Stimulated activated naive CD4-positive, alpha-beta T cell treated with Interleukin-2 at 50 U/mL for 16 hours (primary cell): ENCODE results near the gene EDNRA.
"Not testable (repeated sequence)": the region's sequence is repeated elsewhere in the genome, so short reads cannot be mapped to it uniquely, and the experiment has no call there.

Experiments
- DNase-seq: peaks from one replicate; lab custom pipeline; 2025; lab: John Stamatoyannopoulos, UW

EDNRA gene

GRCh38 chr4:147480891-147481576 is at the start of gene EDNRA:
Gene EDNRA (plus strand): TSS chr4:147481097. CDS start chr4:147485682, 4,585 bp downstream.
- DNase-seq, result no peak

- DNase-seq, result not testable (repeated sequence)
Measured at GRCh38 chr4:147434370-147434769, 46.5 kb upstream of the EDNRA start.

GRCh38 chr4:147440442-147440841 is 40.5 kb upstream of the EDNRA start:
- no peak for DNase-seq

DNA sequence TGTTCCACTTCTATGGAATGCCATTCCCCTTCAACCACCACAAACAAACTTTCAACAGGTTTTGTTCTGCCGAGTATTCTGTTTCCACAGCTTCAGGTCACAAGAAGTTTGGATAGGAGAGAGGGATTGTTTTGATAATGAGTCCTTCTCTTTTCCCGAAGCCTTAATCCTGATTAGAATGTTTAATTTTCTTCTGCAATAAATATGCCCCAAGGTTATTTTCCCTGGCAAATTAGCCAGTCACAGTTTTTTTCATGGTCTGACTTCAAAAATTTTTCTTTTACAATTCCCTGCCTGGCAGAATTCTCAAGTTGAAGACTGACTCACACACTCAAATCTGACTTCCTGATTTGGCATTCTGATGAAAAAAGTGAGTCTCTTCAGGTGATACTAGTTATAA is 33.1 kb upstream of the EDNRA start:
- DNase-seq, result no peak

DNA sequence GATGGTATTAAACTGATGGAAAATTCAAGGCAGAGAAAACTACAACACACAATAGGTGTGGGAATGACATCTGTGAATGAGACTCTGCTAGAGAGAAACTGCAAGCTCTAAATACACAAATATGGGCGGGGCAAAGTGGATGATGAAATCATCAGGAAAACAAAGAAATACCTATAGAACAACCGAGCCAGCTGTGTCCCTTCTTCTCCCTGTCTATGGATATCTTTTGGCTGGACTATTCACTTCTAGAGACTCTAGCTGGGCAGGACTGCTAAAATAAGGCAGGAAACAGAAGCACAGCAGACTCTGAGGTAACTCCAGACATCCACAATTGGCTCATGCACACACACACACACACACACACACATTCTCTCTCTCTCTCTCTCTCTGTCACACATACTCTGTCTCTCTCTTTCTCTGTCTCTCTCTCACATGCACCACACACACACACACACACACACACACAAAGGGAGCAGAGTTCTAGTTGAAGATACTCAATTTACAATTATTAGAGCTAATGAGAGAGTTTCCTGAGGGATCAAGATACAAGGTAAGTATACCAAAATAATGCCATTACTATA is 27.2 kb upstream of the EDNRA start:
- DNase-seq, result no peak

DNA sequence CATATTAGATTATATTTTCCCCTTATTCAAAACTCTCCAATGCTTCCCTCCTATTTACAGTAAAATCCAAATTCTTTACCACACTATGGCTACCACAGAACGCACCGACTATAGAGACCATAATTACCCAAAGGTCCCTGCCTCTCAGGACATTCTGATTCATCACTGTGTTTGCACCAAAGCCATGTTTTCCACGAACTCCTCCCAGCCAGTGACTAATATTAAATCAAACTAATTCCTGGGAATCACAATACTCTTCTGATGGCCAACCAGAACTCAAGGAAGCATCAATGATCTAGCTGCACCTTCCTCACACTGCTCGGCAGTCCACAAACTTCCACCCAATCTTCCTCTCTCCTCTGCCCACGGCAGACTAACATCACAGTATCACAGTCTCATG is 24.2 kb upstream of the EDNRA start:
- DNase-seq, result no peak

DNA sequence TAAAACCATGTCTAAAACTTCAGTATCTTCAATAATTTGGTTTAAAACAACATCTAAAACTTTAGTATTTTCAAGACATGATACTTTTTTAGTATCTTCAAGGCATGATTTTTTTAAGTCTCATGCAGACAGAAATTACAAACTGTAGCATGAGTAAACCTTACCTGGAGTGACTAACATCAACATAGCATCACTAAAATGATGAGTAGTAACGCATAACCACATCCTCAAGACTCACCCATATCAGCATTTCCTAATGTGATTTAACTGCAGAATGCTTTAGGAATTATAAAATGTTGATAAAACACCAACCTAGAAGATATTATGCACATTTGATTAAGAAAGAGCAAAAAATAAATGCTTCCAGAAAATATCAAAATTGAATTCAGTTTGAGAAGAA is 19.7 kb upstream of the EDNRA start:
- DNase-seq, result no peak

DNA sequence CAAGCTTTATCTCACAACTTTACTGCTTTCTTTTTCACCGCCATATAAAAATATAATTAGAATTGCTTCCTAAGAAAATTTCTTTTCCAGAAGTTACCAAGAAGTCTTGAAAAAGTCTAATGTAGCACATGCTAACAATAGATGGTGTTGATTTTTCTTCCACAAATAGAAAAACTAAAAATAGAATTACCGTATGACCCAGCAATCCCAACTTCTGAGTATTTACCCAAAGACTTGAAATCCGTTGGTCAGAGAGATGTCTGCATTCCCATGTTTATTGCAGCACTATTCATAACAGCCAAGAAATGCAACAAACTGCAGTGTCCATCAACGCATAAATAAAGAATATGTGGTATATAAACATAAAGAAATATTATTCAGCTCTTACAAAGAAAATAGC is 17.8 kb upstream of the EDNRA start:
- DNase-seq, result no peak

DNA sequence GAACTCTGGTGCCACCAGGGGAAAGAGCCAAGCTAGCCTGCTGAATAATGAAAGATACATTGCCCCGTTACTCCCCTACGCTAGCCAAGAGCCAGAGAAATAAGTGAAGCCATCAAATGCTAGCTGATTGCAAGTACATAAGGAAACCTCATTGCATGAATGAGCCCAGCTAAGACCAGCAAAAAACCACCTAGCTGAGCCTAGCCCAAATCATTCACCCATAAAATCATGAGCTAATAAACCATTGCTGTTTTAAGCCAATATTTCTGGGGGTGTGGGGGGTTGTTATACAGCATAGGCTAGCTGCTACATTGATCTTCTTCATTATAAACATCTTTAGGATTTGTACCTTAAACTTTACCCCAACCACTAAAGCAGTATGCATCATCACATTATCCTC is 15.4 kb upstream of the EDNRA start:
- DNase-seq, result no peak

DNA sequence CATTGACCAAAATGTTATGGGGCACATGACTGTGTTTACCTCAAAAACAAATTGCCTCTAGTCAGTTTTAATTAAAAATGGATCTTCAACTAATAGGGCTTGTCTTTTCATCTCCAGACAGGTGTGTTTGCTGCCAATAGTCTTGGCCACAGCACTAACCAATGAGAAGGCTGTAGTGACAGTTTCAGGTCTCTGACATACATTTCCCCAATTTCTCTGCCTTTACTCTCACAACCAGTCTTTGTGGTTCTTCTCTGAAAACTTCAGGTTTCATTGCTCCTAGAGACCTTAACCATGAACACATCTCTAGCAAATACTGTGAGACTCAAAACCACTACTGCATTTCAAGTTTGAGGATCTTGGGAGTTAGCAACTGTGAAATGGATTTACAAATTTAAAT is 3.5 kb upstream of the EDNRA start:
- no peak for DNase-seq

DNA sequence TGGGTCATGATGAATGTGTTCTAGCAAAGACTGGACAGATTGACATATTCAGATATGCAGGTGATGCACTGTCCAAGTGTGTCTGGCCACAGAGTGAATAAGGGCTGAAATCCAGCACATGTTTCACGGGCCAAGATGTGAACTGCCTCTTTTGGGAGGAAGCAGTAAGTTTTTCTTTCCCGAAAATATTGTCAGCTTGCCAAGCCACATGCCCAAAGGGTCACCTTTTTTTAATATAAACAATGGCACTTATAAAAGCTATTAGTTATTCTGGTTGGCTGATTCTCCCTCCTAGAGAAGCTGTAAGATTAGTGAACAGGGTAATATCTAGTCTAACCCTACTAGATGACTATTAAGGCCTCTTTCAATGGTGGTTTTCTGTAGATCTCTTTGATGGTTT is 1.5 kb upstream of the EDNRA start:
- no peak for DNase-seq

GRCh38 chr4:147479786-147480185 is 1.1 kb upstream of the EDNRA start:
- DNase-seq, result no peak

GRCh38 chr4:147480502-147480890 is 401 bp upstream of the EDNRA start:
- no peak for DNase-seq

DNA sequence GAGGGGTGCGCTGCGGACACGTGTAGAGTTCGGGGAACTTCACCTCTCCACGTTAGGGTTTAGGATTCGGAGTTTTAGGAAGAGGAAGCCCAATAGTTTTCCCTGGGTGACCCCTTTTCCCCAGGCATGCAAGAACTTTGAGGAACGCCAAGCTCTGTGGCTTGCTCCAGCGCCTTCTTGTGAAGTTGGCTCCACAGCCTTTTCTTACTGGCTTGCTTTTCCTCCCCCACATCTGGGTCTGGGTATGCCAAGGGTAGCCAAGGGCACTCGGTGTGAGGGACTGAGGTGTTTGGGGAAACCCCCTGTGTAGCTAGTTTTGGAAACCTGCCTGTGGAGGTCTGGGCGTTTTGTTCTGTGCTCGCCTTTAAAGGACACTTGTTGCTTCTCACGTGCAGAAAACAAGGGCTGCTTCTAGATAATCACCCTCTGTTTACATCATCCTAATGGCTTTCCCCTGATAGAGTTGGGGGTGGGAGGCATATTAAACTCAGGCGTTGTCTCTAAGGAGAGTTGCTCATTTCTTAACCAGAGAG is 746 bp downstream of the EDNRA start:
- no peak for DNase-seq

DNA sequence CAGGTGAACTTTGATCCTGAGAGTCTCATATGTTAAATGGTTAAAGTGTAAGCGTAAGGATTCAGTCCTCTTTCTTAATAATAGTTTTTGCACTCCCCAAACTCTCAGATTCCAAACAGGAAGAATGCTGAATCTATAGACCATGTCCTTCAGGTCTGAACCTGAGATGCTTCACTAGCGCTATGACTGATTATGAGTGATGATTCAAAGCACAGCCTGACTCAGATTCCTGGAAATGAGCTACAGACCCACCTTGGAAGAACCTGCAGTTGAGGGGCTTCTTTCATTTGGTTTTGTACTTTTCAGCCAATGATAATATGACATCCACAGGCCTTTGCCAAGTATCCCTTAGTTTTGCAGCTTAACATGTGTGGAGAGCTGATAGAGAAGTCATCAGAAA is 1.4 kb downstream of the EDNRA start:
- DNase-seq, result no peak

- DNase-seq, result no peak
Measured at GRCh38 chr4:147485167-147485566, 4.3 kb downstream of the EDNRA start.

- DNase-seq, result no peak
Measured at GRCh38 chr4:147487616-147488015, 6.7 kb downstream of the EDNRA start.

DNA sequence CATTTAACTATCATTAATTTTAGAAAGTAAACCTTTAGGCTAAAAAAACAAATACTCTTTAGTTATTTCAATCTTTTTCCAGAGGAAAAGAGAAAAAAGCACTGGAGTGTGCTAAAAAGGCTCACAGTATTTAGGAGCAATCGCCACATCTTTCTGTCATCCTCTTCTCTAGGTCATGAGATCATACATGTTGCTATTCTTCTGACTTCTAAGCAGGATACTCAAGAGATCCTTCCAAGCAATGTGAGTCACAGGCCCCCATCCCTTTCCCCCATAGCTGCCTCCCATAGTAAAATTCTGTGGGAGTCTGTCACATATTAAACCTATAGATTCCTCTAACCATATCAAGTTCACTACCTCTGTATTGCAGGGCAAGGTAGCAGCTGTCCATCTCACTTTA is 7.7 kb downstream of the EDNRA start:
- no peak for DNase-seq

DNA sequence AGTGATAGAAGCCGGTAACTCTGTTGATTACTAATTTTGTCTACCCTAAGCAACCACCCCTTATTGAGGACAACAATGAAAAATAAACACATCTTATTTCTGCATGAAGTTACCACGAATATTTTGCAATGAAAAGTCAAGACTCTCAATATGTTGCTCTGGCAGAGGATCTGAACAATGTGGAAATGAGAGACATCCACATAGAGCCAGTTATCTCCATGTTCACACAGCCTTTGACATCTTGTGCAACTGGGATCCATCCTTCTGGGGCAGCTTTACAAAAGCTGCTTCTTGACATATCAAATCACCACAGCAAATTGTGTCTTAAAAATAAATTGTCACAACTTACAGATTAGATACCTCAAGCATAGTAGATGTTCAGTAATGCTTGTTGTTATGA is 10.2 kb downstream of the EDNRA start:
- no peak for DNase-seq

DNA sequence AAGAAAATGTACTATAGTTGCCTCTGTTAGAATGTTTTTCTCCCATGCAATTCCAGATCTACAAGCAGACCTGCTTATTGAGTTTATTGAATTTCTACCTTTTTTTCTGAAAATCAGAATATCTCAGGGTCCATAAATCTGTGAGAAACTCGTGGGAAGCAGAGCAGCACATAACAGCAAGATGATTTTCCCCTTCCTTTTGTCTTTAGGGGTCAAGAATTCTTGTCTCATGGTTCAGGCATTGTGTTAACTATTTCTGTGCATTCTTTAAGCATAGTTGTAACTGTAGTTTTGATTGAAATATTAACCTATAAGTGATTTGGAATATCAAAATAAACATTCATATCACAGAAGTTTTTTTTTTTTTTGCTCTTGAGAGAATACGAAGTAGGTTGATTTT is 11.4 kb downstream of the EDNRA start:
- no peak for DNase-seq

GRCh38 chr4:147492761-147493160 is 11.9 kb downstream of the EDNRA start:
- DNase-seq, result no peak

DNA sequence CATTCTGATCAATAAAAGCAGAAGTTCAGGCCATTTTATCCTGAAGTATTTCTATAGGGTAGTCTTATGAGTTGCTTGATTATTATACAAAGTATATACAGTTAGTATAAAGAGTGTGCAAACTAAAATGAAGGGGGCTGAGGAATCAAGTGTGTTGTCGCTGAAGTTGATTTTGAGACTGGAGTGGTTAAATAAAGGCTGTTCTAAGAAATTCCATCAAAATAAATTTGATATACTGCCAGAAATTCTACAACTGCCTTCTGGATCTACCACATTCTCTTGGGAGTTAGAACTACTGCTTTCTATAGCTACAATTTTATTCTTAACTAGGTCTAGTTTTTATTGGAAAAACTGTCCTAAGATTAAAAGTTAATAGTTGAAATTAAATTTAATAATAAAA is 12.4 kb downstream of the EDNRA start:
- no peak for DNase-seq

DNA sequence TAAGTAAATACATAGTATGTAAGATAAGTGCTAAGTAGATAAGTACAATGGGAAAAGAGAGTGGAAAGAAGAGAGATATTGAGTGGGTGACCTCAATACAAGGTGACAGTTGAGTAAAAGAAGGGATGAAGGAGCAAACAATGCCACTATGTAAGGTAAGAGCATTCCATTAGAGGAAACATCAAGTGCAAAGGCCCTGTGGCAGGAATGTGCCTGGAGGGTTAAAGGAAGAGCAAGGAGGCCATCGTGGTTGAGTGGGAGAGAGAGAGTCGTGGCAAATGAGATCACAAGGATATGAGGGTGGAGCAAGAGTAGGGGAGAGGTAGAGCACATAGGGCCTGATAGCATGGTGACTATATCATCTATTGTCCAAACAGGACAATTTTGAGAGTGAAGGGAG is 13.4 kb downstream of the EDNRA start:
- no peak for DNase-seq

DNA sequence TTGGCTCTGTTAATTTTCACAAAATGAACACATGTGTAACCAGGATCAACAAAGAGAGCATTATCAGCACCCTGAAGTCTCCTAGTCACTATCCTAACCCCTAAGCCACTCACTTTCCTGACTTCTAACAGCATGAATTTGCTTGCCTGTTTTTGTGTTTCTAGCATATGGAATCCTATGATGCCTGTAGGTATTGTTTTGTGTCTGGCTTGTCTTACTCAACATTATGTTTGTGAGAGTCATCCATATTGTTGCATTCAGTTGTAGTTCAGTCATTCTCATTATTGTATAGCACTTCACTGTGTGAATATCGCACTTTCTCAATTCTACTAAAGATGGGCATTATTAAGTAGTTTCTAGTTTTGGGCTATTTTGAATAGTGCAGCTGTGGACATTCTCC is 15.6 kb downstream of the EDNRA start:
- no peak for DNase-seq
